NB4 (cell line): ENCODE measurements around the gene ANKRD13D.
"Not testable (repeated sequence)": the region's sequence is repeated elsewhere in the genome, so short reads cannot be mapped to it uniquely, and the experiment has no call there.

ENCODE experiments used
- DNase-seq: peaks from one replicate; pipeline ENCODE4 v3.0.0; 2010; ENCODE audit warnings: low read depth
- H3K4me3 ChIP-seq: one replicate; pipeline ENCODE4 v1.5.1; 2011; ENCODE audit warnings: mild to moderate bottlenecking, low read depth, low read length, moderate library complexity
- MYC ChIP-seq: IDR thresholded peaks from 2 replicates; pipeline ENCODE4 v1.6.1; 2011; ENCODE audit warnings: low read depth, low read length
- POLR2A ChIP-seq: IDR thresholded peaks from 2 replicates; pipeline ENCODE4 v1.6.1; 2011; ENCODE audit warnings: mild to moderate bottlenecking; ENCODE audit not compliant: insufficient read length; ENCODE audit errors: extremely low read depth
- TF ChIP-seq, protein P1 (sequence below): IDR thresholded peaks from 2 replicates; pipeline ENCODE4 v1.6.1; 2011; ENCODE audit warnings: low read depth, low read length
- TF ChIP-seq, protein P2 (sequence below): IDR thresholded peaks from one replicate; pipeline ENCODE4 v1.5.1; 2012; ENCODE audit warnings: low read depth, low read length

The ANKRD13D gene

GRCh38 chr11:67260406-67260805, 28.7 kb upstream of the ANKRD13D start:
- TF ChIP-seq, protein P1, sequence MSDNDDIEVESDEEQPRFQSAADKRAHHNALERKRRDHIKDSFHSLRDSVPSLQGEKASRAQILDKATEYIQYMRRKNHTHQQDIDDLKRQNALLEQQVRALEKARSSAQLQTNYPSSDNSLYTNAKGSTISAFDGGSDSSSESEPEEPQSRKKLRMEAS = no peak
- no peak for TF ChIP-seq MYC
- TF ChIP-seq POLR2A = no peak
- TF ChIP-seq, protein P2, sequence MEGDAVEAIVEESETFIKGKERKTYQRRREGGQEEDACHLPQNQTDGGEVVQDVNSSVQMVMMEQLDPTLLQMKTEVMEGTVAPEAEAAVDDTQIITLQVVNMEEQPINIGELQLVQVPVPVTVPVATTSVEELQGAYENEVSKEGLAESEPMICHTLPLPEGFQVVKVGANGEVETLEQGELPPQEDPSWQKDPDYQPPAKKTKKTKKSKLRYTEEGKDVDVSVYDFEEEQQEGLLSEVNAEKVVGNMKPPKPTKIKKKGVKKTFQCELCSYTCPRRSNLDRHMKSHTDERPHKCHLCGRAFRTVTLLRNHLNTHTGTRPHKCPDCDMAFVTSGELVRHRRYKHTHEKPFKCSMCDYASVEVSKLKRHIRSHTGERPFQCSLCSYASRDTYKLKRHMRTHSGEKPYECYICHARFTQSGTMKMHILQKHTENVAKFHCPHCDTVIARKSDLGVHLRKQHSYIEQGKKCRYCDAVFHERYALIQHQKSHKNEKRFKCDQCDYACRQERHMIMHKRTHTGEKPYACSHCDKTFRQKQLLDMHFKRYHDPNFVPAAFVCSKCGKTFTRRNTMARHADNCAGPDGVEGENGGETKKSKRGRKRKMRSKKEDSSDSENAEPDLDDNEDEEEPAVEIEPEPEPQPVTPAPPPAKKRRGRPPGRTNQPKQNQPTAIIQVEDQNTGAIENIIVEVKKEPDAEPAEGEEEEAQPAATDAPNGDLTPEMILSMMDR = no peak
- H3K4me3 ChIP-seq = no peak overlapping the region
- DNase-seq = no peak

DNA sequence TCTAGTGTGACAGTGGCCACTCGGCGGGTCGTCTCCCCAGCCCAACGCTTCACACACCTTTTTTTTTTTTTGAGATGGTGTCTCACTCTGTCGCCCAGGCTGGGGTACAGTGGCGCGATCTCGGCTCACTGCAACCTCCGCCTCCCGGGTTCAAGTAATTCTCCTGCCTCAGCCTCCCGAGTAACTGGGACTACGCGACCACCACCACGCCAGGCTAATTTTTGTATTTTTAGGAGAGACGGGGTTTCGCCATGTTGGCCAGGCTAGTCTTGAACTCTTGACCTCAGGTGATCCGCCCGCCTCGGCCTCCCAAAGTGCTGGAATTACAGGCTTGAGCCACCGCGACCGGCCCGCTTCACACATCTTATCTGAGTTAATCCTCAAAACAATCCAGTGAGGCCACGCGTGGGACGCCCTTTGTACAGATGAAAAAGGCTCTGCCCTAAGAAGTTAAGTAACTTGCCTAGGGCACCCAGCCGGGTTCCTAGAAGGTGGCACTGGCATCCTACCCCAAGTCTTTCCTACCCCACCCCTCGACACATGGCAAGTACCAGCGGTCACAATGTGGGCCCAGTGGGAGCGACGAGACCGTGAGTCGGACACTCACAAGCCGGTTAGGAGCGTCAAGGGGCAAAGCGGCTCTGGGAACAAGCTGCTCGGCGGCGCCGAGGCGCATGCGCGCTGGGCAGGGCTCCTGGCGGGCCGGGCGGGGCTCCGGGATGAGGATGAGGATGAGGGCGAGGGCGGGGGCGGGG, 28.0 kb upstream of the ANKRD13D start:
- not testable (repeated sequence) for H3K4me3 ChIP-seq, DNase-seq

DNA sequence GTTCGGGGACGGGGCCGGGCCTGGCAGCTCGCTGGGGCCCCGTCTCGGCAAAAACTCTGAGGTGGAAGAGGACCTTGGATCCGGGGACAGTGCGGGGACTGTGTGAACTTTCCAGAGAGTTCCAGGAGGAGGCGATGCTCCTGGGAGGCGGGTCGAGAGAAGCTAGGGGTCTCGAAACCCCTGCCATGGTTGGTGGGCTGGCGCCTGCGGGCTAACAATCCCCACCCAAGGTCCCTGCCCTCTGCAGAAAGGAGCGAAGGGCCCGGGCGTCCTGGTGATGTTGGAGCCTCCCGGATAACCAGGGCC, 27.5 kb upstream of the ANKRD13D start:
- DNase-seq = no peak
- TF ChIP-seq MYC = no peak
- TF ChIP-seq, protein P1 = no peak
- TF ChIP-seq, protein P2 = no peak
- no peak for TF ChIP-seq POLR2A
- no peak overlapping the region for H3K4me3 ChIP-seq

DNA sequence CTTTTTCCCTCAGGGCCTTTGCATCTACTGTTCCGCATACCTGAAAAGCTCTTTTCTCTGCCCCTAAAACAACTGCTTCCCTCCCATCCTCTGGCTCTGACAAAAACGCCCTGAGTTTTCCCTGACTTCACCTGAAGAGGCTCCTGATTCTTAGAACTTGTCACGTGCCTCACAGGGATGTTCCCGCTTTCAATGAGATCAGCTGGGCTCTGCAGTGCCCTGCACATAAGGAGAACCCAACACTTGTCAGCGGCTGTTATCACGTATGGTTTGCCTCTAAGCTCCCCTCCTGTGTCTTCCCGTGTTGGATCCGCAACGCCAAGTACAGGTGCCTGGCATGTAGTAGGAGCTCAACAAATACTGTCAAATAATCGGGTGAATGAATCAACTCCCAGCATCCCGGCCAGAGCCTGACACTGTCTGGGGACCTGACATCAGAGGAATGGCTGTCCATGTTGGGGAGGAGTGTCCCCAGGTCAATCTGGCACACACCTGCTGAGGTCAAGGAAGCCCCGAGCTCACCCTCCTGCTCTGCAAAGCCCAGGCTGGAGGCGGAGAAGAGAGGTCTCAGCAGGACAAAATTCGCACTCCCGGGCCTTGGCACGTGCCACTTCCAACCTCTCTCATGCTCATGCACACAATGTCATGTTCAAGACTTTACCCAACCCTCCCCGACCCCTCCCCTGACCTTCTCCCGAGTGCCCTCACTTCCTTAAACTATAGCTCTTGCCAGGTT, 27.0 kb upstream of the ANKRD13D start:
- DNase-seq = no peak
- TF ChIP-seq, protein P2 = no peak
- TF ChIP-seq, protein P1 = peak; percentile 30; the same call in 1 of the 2 replicates
- TF ChIP-seq MYC = no peak
- no peak for TF ChIP-seq POLR2A
- H3K4me3 ChIP-seq = no peak overlapping the region

- peak; percentile 92 for DNase-seq
- TF ChIP-seq, protein P1 = 0 out of 2 replicates have a peak, but pooled peaks have one; percentile 9
- TF ChIP-seq MYC (no peak), POLR2A (no peak)
- TF ChIP-seq, protein P2 = peak; percentile 91
- no peak overlapping the region for H3K4me3 ChIP-seq
Measured at GRCh38 chr11:67262731-67263675, 26.1 kb upstream of the ANKRD13D start.

DNA sequence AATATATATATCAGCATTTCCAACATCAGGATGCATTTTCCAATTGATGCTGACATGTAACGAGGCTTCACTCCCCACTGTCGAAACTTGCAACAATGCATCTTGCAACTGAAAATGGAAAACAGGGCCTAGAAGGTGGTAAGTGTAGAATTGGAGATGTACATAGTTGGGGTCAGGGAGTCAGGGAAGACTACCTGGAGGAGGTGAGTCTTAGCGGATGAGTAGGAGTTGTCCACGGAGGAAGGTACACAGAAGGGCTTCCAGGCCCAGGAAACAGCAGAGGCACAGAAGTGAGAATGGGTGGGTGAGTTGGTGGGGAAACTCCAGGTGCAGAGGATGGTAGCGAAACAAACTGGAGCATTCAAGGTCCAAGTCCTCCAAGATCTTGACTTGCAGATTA, 24.8 kb upstream of the ANKRD13D start:
- TF ChIP-seq, protein P2 = no peak
- TF ChIP-seq, protein P1 = no peak
- no peak for TF ChIP-seq POLR2A
- TF ChIP-seq MYC = no peak
- no peak for DNase-seq
- H3K4me3 ChIP-seq = no peak overlapping the region
